ENCODE data around the gene LPCAT1.

The LPCAT1 gene

GRCh38 chr5:1453613-1454012 lies 70.1 kb downstream of the LPCAT1 start:
- H3K4me1 ChIP-seq, result no peaks in the 10 kb centered on the region
- no peak for DNase-seq
- peaks cover 25% of the 10 kb centered on the region for H3K27me3 ChIP-seq
- H3K36me3 ChIP-seq, result peaks cover 2% of the 10 kb centered on the region; the same call in 1 of the 2 replicates
- no peak overlapping the region for H3K4me3 ChIP-seq (ENCODE audit: low read depth, low read length)
- TF ChIP-seq CTCF (IDR thresholded peaks at IDR 0.05; ENCODE audit: low read depth, low read length), result no peak
- peaks cover 5% of the 10 kb centered on the region for H3K9me3 ChIP-seq

GRCh38 chr5:1449081-1449630 lies 74.6 kb downstream of the LPCAT1 start:
- Histone ChIP-seq H3K9me3 (peaks cover 5% of the 10 kb centered on the region), H3K4me3 (ENCODE audit: low read depth, low read length) (no peak overlapping the region), H3K4me1 (no peaks in the 10 kb centered on the region), H3K27me3 (peaks cover 65% of the 10 kb centered on the region), H3K36me3 (no peaks in the 10 kb centered on the region)
- TF ChIP-seq CTCF (IDR thresholded peaks at IDR 0.05; ENCODE audit: low read depth, low read length), result no peak
- no peak for DNase-seq

- no peak for DNase-seq
- Histone ChIP-seq H3K27me3 (peaks cover 71% of the 10 kb centered on the region), H3K4me1 (no peaks in the 10 kb centered on the region), H3K9me3 (peaks cover 5% of the 10 kb centered on the region), H3K36me3 (no peaks in the 10 kb centered on the region), H3K4me3 (ENCODE audit: low read depth, low read length) (no peak overlapping the region)
- TF ChIP-seq CTCF (IDR thresholded peaks at IDR 0.05; ENCODE audit: low read depth, low read length), result no peak
Measured at GRCh38 chr5:1448511-1449011, 75.2 kb downstream of the LPCAT1 start.

DNA sequence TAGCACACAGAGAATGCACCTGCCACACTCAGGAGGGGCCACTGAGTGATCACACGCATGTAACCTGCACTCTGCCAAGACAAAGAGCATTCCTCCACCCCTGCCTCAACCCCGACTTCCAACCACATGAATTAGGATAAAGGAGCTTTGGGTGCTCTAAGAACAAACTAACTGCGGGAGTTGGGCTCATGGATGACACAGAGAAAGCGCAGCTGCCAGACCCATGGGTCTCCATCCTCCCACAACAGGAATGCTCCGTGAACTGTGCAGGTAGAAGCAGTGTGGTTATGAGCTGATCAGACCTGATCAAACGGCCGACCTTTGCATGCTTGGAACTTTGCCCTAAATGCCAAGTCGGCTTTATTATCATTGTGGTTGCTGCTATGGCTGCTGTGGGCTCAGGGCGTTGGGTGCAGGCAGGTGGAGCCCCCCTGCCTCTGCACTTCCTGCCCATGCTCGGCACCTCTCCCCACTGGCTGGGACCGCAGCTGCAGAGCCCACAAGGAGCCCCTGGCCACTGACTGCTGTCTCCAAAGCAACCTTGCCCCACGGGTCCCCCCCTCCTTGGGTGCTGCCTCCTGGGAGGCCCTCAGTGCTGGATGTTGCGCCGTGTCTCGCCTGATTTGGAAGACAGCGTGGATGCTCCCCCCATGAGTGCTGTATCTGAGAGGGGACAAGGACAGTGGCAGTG lies 75.9 kb downstream of the LPCAT1 start:
- no peaks in the 10 kb centered on the region for H3K36me3 ChIP-seq
- no peak overlapping the region for H3K4me3 ChIP-seq (ENCODE audit: low read depth, low read length)
- H3K9me3 ChIP-seq, result peaks cover 5% of the 10 kb centered on the region
- no peaks in the 10 kb centered on the region for H3K4me1 ChIP-seq
- no peak for TF ChIP-seq CTCF (IDR thresholded peaks at IDR 0.05; ENCODE audit: low read depth, low read length)
- H3K27me3 ChIP-seq, result peaks cover 77% of the 10 kb centered on the region
- DNase-seq, result no peak

DNA sequence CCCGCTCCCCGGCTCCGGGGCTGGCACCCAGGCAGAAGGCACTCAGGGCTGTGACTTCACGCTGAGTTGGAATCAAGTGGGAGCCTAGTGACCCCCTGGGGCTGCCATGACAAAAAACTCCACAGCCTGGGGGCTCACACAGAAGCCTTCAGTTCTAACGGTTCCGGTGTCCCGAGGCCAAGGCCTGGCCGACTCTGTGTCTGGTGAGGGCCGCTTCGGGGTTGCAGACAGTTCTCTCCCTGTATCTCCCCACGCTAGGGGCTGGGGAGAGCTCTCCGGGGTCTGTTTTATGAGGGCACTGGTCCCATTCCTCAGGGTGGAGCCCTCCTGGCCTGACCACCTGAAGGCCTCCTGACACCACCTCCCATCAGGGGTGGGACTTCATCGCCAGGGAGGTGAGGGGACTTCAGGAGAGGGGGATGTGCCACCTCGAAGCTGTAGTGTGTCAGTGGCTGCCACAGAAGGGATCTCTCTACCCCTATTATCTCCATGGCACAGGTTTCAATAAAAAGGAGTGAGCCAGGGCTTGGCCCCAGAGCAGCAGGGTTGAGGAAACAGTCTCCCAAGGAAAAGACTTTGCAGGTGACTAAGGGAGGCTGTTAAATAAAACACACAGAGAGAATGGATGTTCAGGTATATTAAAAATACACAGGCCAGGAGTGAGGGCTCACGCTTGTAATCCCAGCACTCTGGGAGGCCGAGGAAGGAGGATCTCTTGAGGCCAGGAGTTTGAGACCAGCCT lies 77.0 kb downstream of the LPCAT1 start:
- H3K36me3 ChIP-seq, result no peaks in the 10 kb centered on the region
- peaks cover 79% of the 10 kb centered on the region for H3K27me3 ChIP-seq
- H3K4me3 ChIP-seq (ENCODE audit: low read depth, low read length), result no peak overlapping the region
- TF ChIP-seq CTCF (IDR thresholded peaks at IDR 0.05; ENCODE audit: low read depth, low read length), result no peak
- H3K9me3 ChIP-seq, result peaks cover 2% of the 10 kb centered on the region
- DNase-seq, result no peak
- H3K4me1 ChIP-seq, result no peaks in the 10 kb centered on the region

All from BE2C (cell line).